Endothelial cell of hepatic sinusoid (primary cell): Measurements from ENCODE around the gene KCNIP3.

Source experiments
- in situ Hi-C: cut with HindIII; loops from 2 replicates; pipeline ENCODE4 v1.10.0; 2017; ENCODE audit warnings: low sequenced_read_pairs

The KCNIP3 gene

GRCh38 chr2:95292623-95293260 is 4.4 kb upstream of the KCNIP3 start:
- in situ Hi-C loops: no loop called here

- in situ Hi-C loops: no loop called here
Measured at GRCh38 chr2:95294579-95295250, 2.4 kb upstream of the KCNIP3 start.

- in situ Hi-C loops: no loop called here
Measured at GRCh38 chr2:95295376-95295775, 1.8 kb upstream of the KCNIP3 start.

- in situ Hi-C loops: no loop called here
Measured at GRCh38 chr2:95296011-95296410, 1.1 kb upstream of the KCNIP3 start.

GRCh38 chr2:95297639-95298395 is 670 bp downstream of the KCNIP3 start:
- in situ Hi-C loops: no loop called here

GRCh38 chr2:95298486-95299111 is 1.5 kb downstream of the KCNIP3 start:
- in situ Hi-C loops: no loop called here

GRCh38 chr2:95299961-95300360 is 2.8 kb downstream of the KCNIP3 start:
- in situ Hi-C loops: no loop called here

GRCh38 chr2:95300450-95300849 is 3.3 kb downstream of the KCNIP3 start:
- in situ Hi-C loops: no loop called here

- in situ Hi-C loops: no loop called here
Measured at GRCh38 chr2:95301186-95301585, 4.0 kb downstream of the KCNIP3 start.

- in situ Hi-C loops: no loop called here
Measured at GRCh38 chr2:95301876-95302641, 4.9 kb downstream of the KCNIP3 start.

- in situ Hi-C loops: no loop called here
Measured at GRCh38 chr2:95303191-95303919, 6.2 kb downstream of the KCNIP3 start.

GRCh38 chr2:95305380-95306061 is 8.4 kb downstream of the KCNIP3 start:
- in situ Hi-C loops: no loop called here

- in situ Hi-C loops: no loop called here
Measured at GRCh38 chr2:95306336-95306895, 9.3 kb downstream of the KCNIP3 start.

- in situ Hi-C loops: no loop called here
Measured at GRCh38 chr2:95307036-95307435, 9.9 kb downstream of the KCNIP3 start.

GRCh38 chr2:95307878-95308277 is 10.7 kb downstream of the KCNIP3 start:
- in situ Hi-C loops: no loop called here

- in situ Hi-C loops: no loop called here
Measured at GRCh38 chr2:95308426-95308990, 11.4 kb downstream of the KCNIP3 start.

GRCh38 chr2:95309599-95309998 is 12.5 kb downstream of the KCNIP3 start:
- in situ Hi-C loops: no loop called here

- in situ Hi-C loops: loop anchor here (5.0 kb wide), 1 partner anchor 38 kb away; the partner anchor contains the start of gene PROM2
Measured at GRCh38 chr2:95310216-95310615, 13.1 kb downstream of the KCNIP3 start.

GRCh38 chr2:95310651-95311050 is 13.5 kb downstream of the KCNIP3 start:
- in situ Hi-C loops: loop anchor here (5.0 kb wide), 1 partner anchor 38 kb away; the partner anchor contains the start of gene PROM2
